Measurements from ENCODE around the gene NXNL2. TPM values are rescaled to one million over a fixed set of nuclear protein-coding genes. Genes with fewer than 3 reads are reported as not detected.

Gene NXNL2
- total RNA-seq, 4 donors from 2014 or later: 0.93 TPM; not detected in 3

DNA sequence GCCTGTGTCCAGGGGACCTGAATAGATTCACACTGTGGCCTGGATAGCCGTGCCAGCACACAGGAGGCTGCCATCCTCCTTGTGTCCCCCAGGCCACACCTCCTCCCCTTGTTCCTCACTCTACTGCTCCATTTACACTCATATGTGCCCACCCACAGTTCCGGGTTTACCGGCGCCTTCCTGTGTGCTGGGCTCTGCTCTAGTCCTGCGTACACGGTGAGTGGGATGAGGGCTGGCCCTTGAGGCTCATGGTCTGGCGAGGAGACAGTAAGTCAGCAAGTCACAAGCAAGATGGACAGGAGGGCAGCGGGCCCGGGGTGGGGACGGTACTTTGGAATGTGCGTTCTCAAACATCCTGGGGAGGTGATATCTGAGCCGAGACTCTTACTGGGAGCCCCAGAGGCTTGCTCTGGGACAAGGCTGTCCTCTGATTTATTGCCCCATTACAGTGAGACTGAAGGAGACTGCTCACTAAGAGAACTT, 32.4 kb upstream of the NXNL2 start:
- no peak for DNase-seq (ENCODE audit: low spot score)
- no peak for ATAC-seq (ENCODE audit: low FRiP score)

DNA sequence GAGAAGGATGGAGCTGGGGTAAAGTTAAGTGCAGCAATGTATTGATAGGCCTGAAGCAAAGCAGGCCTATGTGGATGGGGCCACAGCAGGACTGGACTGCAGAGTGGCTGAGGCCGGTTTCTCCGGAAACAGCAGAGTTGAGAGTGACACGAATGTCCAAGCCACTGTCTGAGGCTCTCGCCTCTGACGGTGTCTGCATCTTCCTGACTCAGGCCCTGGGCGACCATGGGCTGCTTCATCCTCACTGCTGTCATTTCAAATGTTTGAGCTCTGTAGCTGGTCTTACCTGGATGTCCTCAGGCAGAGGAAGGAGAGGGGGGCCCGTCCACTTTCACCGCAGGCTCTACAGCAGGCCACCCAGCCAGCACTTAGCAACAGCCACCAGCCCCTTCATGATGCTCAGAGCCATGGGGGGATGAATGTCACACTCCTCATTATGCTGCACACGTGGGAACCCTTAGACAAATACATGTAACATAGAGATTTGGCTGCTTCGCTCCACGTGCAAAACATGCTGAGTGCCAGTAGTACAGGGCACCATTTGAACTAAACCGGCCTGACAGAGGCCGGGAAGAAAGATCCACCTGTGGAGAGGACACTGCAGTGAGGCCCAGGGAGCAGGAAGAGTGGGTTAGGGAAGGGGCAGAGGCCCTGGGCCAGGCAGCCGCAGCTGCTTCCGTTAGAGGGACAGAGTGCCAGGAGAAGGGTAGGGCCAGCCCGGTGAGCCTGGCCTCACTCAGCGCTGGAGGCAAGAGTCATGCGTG, 31.7 kb upstream of the NXNL2 start:
- no peak for DNase-seq (ENCODE audit: low spot score)
- no peak for ATAC-seq (ENCODE audit: low FRiP score)

More for the DNA sequence above, 32.4 kb upstream of the NXNL2 start:
- no peak for TF ChIP-seq CTCF (IDR thresholded peaks at IDR 0.05)

GRCh38 chr9:88503845-88504764, 30.9 kb upstream of the NXNL2 start:
- TF ChIP-seq CTCF (IDR thresholded peaks at IDR 0.05): no peak
- no peak for ATAC-seq (ENCODE audit: low FRiP score)
- no peak for DNase-seq (ENCODE audit: low spot score)

More for the DNA sequence above, 31.7 kb upstream of the NXNL2 start:
- no peak for TF ChIP-seq CTCF (IDR thresholded peaks at IDR 0.05)

- TF ChIP-seq CTCF (IDR thresholded peaks at IDR 0.05): no peak
- ATAC-seq (ENCODE audit: low FRiP score) (no peak), DNase-seq (ENCODE audit: low spot score) (no peak)
Observed at GRCh38 chr9:88508326-88508725, 26.7 kb upstream of the NXNL2 start.

- DNase-seq (ENCODE audit: low spot score) (no peak), ATAC-seq (ENCODE audit: low FRiP score) (no peak)
- no peak for TF ChIP-seq CTCF (IDR thresholded peaks at IDR 0.05)
Observed at GRCh38 chr9:88511906-88512305, 23.1 kb upstream of the NXNL2 start.

DNA sequence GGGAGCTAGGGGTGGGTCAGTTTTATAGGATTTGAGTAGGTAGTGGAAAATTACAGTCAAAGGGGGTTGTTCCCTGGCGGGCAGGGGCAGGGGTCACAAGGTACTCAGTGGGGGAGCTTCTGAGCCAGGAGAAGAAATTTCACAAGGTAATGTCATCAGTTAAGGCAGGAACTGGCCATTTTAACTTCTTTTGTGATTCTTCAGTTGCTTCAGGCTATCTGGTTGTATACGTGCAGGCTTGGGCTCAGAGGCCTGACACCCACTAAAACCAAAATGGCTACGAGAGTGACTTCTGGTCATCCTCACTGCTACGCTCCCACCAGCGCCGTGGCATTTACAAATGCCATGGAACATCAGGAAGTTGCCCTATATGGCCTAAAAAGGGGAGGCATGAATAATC, 20.7 kb upstream of the NXNL2 start:
- TF ChIP-seq CTCF (IDR thresholded peaks at IDR 0.05): no peak
- DNase-seq (ENCODE audit: low spot score) (no peak), ATAC-seq (ENCODE audit: low FRiP score) (no peak)
